Measurements from ENCODE around the gene PTCSC3.

Gene PTCSC3

GRCh38 chr14:36176524-36176923 is at the start of gene PTCSC3:
Gene PTCSC3, minus strand, starts transcription at chr14:36176722.
- no peak within 1 kb of the TSS for H3K4me3 ChIP-seq (ENCODE audit: low read depth, low read length)
- TF ChIP-seq CTCF (IDR thresholded peaks at IDR 0.05; ENCODE audit: borderline replicate concordance, insufficient read depth, low read depth, low read length), result no peak

GRCh38 chr14:36226164-36226563 is 49.6 kb upstream of the PTCSC3 start:
- TF ChIP-seq CTCF (IDR thresholded peaks at IDR 0.05; ENCODE audit: borderline replicate concordance, insufficient read depth, low read depth, low read length), result no peak

GRCh38 chr14:36224176-36224575 is 47.7 kb upstream of the PTCSC3 start:
- no peak for TF ChIP-seq CTCF (IDR thresholded peaks at IDR 0.05; ENCODE audit: borderline replicate concordance, insufficient read depth, low read depth, low read length)
- no peak overlapping the region for H3K4me3 ChIP-seq (ENCODE audit: low read depth, low read length)

More at GRCh38 chr14:36226164-36226563, 49.6 kb upstream of the PTCSC3 start:
- no peak overlapping the region for H3K4me3 ChIP-seq (ENCODE audit: low read depth, low read length)

- no peak for TF ChIP-seq CTCF (IDR thresholded peaks at IDR 0.05; ENCODE audit: borderline replicate concordance, insufficient read depth, low read depth, low read length)
- no peak overlapping the region for H3K4me3 ChIP-seq (ENCODE audit: low read depth, low read length)
Observed at GRCh38 chr14:36223558-36223957, 47.0 kb upstream of the PTCSC3 start.

GRCh38 chr14:36222952-36223468 is 46.5 kb upstream of the PTCSC3 start:
- TF ChIP-seq CTCF (IDR thresholded peaks at IDR 0.05; ENCODE audit: borderline replicate concordance, insufficient read depth, low read depth, low read length), result no peak
- no peak overlapping the region for H3K4me3 ChIP-seq (ENCODE audit: low read depth, low read length)

- H3K4me3 ChIP-seq (ENCODE audit: low read depth, low read length), result no peak overlapping the region
- TF ChIP-seq CTCF (IDR thresholded peaks at IDR 0.05; ENCODE audit: borderline replicate concordance, insufficient read depth, low read depth, low read length), result no peak
Observed at GRCh38 chr14:36222337-36222736, 45.8 kb upstream of the PTCSC3 start.

- no peak overlapping the region for H3K4me3 ChIP-seq (ENCODE audit: low read depth, low read length)
- no peak for TF ChIP-seq CTCF (IDR thresholded peaks at IDR 0.05; ENCODE audit: borderline replicate concordance, insufficient read depth, low read depth, low read length)
Observed at GRCh38 chr14:36221112-36221511, 44.6 kb upstream of the PTCSC3 start.
